ENCODE data around the gene ZNF878.
A peak's percentile ranks its signal among the peaks of the same experiment; 100 is the strongest.

The ZNF878 gene

GRCh38 chr19:12034620-12035019 is 18.1 kb downstream of the ZNF878 start:
- peak; percentile 27 for DNase-seq (ENCODE audit: low spot score)
- TF ChIP-seq CTCF (IDR thresholded peaks at IDR 0.05; ENCODE audit: extremely low read depth, insufficient read depth, missing control alignments) = no peak
- in situ Hi-C loops (cut with MboI; ENCODE audit: low pct_unique_long_range_greater_than_20kb, low sequenced_read_pairs, unreplicated experiment) = no loop called here

- TF ChIP-seq CTCF (IDR thresholded peaks at IDR 0.05; ENCODE audit: extremely low read depth, insufficient read depth, missing control alignments) = no peak
- no peak for DNase-seq (ENCODE audit: low spot score)
- in situ Hi-C loops (cut with MboI; ENCODE audit: low pct_unique_long_range_greater_than_20kb, low sequenced_read_pairs, unreplicated experiment) = no loop called here
Measured at GRCh38 chr19:12034198-12034597, 18.6 kb downstream of the ZNF878 start.

- TF ChIP-seq CTCF (IDR thresholded peaks at IDR 0.05; ENCODE audit: extremely low read depth, insufficient read depth, missing control alignments) = no peak
- DNase-seq (ENCODE audit: low spot score) = no peak
- in situ Hi-C loops (cut with MboI; ENCODE audit: low pct_unique_long_range_greater_than_20kb, low sequenced_read_pairs, unreplicated experiment) = no loop called here
Measured at GRCh38 chr19:12015753-12016116, 37.0 kb downstream of the ZNF878 start.

- in situ Hi-C loops (cut with MboI; ENCODE audit: low pct_unique_long_range_greater_than_20kb, low sequenced_read_pairs, unreplicated experiment) = no loop called here
- no peak for TF ChIP-seq CTCF (IDR thresholded peaks at IDR 0.05; ENCODE audit: extremely low read depth, insufficient read depth, missing control alignments)
- DNase-seq (ENCODE audit: low spot score) = no peak
Measured at GRCh38 chr19:12015015-12015752, 37.6 kb downstream of the ZNF878 start.

- in situ Hi-C loops (cut with MboI; ENCODE audit: low pct_unique_long_range_greater_than_20kb, low sequenced_read_pairs, unreplicated experiment) = no loop called here
- DNase-seq (ENCODE audit: low spot score) = peak; percentile 70
- TF ChIP-seq CTCF (IDR thresholded peaks at IDR 0.05; ENCODE audit: extremely low read depth, insufficient read depth, missing control alignments) = no peak
Measured at GRCh38 chr19:12000152-12000981, 52.4 kb downstream of the ZNF878 start.

- TF ChIP-seq CTCF (IDR thresholded peaks at IDR 0.05; ENCODE audit: extremely low read depth, insufficient read depth, missing control alignments) = no peak
- in situ Hi-C loops (cut with MboI; ENCODE audit: low pct_unique_long_range_greater_than_20kb, low sequenced_read_pairs, unreplicated experiment) = no loop called here
- no peak for DNase-seq (ENCODE audit: low spot score)
Measured at GRCh38 chr19:11995174-11995573, 57.6 kb downstream of the ZNF878 start.
